SK-N-SH treated with all-trans-retinoic acid at 6 μM for 48 hours (cell line): Measurements from ENCODE around the gene HOXB1.

Experiments used
- ATAC-seq: fragments of 200-7000 bp; cut with Tn5 transposase; 3 replicates; pipeline ENCODE4 v1.9.1; 2020; ENCODE audit warnings: mild to moderate bottlenecking, moderate library complexity
- ARNTL ChIP-seq: fragments of 450-650 bp; formaldehyde crosslinking; IDR thresholded peaks from 2 replicates; pipeline ENCODE4 v1.5.0; 2020; ENCODE audit warnings: low read depth, mild to moderate bottlenecking, moderate library complexity, borderline replicate concordance
- BACH2 ChIP-seq: fragments of 250-450 bp; sonication (Bioruptor Pico); IDR thresholded peaks from 2 replicates; pipeline ENCODE4 v1.9.0; 2021; ENCODE audit warnings: mild to moderate bottlenecking, borderline replicate concordance
- CSDC2 ChIP-seq: fragments of 250-450 bp; sonication (Bioruptor Pico); IDR thresholded peaks from 2 replicates; pipeline ENCODE4 v1.5.0; 2020; ENCODE audit warnings: mild to moderate bottlenecking, moderate library complexity
- ESRRG ChIP-seq: fragments of 250-450 bp; sonication (Bioruptor Pico); IDR thresholded peaks from 2 replicates; pipeline ENCODE4 v1.6.1; 2021; ENCODE audit warnings: mild to moderate bottlenecking
- ISL1 ChIP-seq: fragments of 250-450 bp; sonication (Bioruptor Pico); IDR thresholded peaks from 2 replicates; pipeline ENCODE4 v2.1.2; 2022; ENCODE audit warnings: mild to moderate bottlenecking, moderate library complexity
- OSR1 ChIP-seq: fragments of 250-450 bp; sonication (Bioruptor Pico); IDR thresholded peaks from 2 replicates; pipeline ENCODE4 v1.8.0; 2022; ENCODE audit warnings: moderate library complexity, mild to moderate bottlenecking, inconsistent platforms
- PPARA ChIP-seq: fragments of 250-450 bp; sonication (Bioruptor Pico); IDR thresholded peaks from 2 replicates; pipeline ENCODE4 v1.5.0; 2020; ENCODE audit warnings: mild to moderate bottlenecking, borderline replicate concordance
- RARB ChIP-seq: fragments of 250-450 bp; sonication (Bioruptor Pico); IDR thresholded peaks from 2 replicates; pipeline ENCODE4 v1.8.0; 2021; ENCODE audit warnings: mild to moderate bottlenecking, moderate library complexity
- SNAI2 ChIP-seq: fragments of 250-450 bp; sonication (Bioruptor Pico); IDR thresholded peaks from 2 replicates; pipeline ENCODE4 v1.5.0; 2020; ENCODE audit warnings: mild to moderate bottlenecking, moderate library complexity
- TCF4 ChIP-seq: fragments of 250-450 bp; sonication (Bioruptor Pico); IDR thresholded peaks from 2 replicates; pipeline ENCODE4 v1.8.0; 2021; ENCODE audit warnings: mild to moderate bottlenecking, moderate library complexity, borderline replicate concordance
- TOX ChIP-seq: fragments of 250-450 bp; sonication (Bioruptor Pico); IDR thresholded peaks from 2 replicates; pipeline ENCODE4 v1.8.0; 2021; ENCODE audit warnings: mild to moderate bottlenecking, moderate library complexity, borderline replicate concordance
- TSHZ2 ChIP-seq: fragments of 250-450 bp; sonication (Bioruptor Pico); IDR thresholded peaks from 2 replicates; pipeline ENCODE4 v1.5.0; 2020; ENCODE audit warnings: mild to moderate bottlenecking, moderate library complexity
- ZC3H10 ChIP-seq: fragments of 250-450 bp; sonication (Bioruptor Pico); IDR thresholded peaks from 2 replicates; pipeline ENCODE4 v1.5.1; 2021; ENCODE audit warnings: mild to moderate bottlenecking, moderate library complexity
- ZFP3 ChIP-seq: fragments of 250-450 bp; sonication (Bioruptor Pico); IDR thresholded peaks from 2 replicates; pipeline ENCODE4 v1.5.0; 2020; ENCODE audit warnings: mild to moderate bottlenecking, moderate library complexity
- ZFP30 ChIP-seq: fragments of 450-650 bp; formaldehyde crosslinking; IDR thresholded peaks from 2 replicates; pipeline ENCODE4 v1.5.0; 2022; ENCODE audit warnings: mild to moderate bottlenecking, moderate library complexity
- ZNF565 ChIP-seq: fragments of 450-650 bp; formaldehyde crosslinking; conservative IDR thresholded peaks from 2 replicates; pipeline ENCODE4 v1.5.0; 2020; ENCODE audit warnings: low read depth, mild to moderate bottlenecking, moderate library complexity
- ZNF70 ChIP-seq: fragments of 450-650 bp; formaldehyde crosslinking; IDR thresholded peaks from 2 replicates; pipeline ENCODE4 v1.5.0; 2020; ENCODE audit warnings: mild to moderate bottlenecking, moderate library complexity
- ZNF8 ChIP-seq: fragments of 450-650 bp; formaldehyde crosslinking; IDR thresholded peaks from 2 replicates; pipeline ENCODE4 v1.5.0; 2020; ENCODE audit warnings: mild to moderate bottlenecking, moderate library complexity
- TF ChIP-seq, protein P1 (sequence below): fragments of 250-450 bp; sonication (Bioruptor Pico); IDR thresholded peaks from 2 replicates; pipeline ENCODE4 v1.5.1; 2020; ENCODE audit warnings: low read depth, mild to moderate bottlenecking, moderate library complexity
- TF ChIP-seq, protein P2 (sequence below): fragments of 250-450 bp; sonication (Bioruptor Pico); IDR thresholded peaks from 2 replicates; pipeline ENCODE4 v1.8.0; 2020; ENCODE audit warnings: mild to moderate bottlenecking, moderate library complexity, borderline replicate concordance
- TF ChIP-seq, protein P3 (sequence below): fragments of 250-450 bp; sonication (Bioruptor Pico); IDR thresholded peaks from 2 replicates; pipeline ENCODE4 v1.8.0; 2021; ENCODE audit warnings: low read depth, mild to moderate bottlenecking, moderate library complexity, borderline replicate concordance

HOXB1 gene

DNA sequence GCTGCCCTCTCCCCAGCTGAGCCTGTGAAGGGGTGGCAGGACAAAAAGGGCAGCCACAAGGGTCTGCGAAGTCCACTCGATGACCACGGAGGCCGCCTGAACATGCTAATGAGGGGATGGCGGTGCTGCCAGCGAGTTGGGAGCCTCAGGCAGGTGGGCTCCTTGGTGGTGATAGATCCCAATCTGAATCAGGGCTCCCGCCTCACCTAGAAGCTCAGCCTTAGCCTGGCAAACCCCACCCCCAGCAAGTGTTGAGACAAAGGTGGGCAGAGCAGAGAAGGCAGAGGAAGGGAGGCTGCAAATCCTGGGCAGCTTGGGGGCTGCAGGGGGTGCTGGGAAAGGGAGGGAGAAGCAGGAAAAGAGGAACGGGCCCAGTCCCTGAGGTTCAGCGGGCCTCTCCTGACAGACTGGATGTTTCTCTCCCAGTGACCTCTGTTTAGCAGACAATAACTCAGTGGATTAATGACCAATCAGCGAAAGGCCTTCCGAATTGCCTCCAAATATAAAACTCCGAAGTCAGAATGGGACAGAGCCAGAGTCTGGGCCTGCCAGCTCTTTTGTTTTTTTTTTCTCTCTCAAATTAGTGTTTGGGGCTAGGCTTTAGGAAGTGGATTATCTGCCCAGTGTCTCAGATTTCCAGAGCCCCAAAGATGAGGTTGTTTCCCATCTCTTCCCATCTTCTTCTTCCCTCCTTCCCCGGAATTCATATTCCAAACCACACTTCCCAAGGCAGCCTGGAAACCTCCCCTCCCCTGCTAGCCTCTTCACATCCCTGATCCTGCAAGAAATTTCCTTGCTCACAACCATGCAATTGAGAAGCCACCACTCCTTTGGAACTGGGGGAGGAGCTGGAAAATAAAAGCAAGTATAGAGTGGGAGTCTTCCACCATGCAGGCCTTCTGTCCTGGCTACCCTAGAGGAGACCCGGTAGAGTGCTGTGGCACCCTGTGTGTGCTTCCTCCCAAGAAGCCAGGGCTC is 29.3 kb upstream of the HOXB1 start:
- TF ChIP-seq ZNF8 (CRISPR knock-in tag) (no peak), TSHZ2 (CRISPR knock-in tag) (no peak), ESRRG (no peak), TOX (CRISPR knock-in tag) (no peak), ZNF70 (CRISPR knock-in tag) (no peak), CSDC2 (CRISPR knock-in tag) (no peak), SNAI2 (CRISPR knock-in tag) (no peak), TCF4 (CRISPR knock-in tag) (no peak), ZFP3 (CRISPR knock-in tag) (no peak), OSR1 (CRISPR knock-in tag) (no peak), ZC3H10 (CRISPR knock-in tag) (no peak), ISL1 (CRISPR knock-in tag) (no peak), ARNTL (no peak)
- TF ChIP-seq, protein P1, sequence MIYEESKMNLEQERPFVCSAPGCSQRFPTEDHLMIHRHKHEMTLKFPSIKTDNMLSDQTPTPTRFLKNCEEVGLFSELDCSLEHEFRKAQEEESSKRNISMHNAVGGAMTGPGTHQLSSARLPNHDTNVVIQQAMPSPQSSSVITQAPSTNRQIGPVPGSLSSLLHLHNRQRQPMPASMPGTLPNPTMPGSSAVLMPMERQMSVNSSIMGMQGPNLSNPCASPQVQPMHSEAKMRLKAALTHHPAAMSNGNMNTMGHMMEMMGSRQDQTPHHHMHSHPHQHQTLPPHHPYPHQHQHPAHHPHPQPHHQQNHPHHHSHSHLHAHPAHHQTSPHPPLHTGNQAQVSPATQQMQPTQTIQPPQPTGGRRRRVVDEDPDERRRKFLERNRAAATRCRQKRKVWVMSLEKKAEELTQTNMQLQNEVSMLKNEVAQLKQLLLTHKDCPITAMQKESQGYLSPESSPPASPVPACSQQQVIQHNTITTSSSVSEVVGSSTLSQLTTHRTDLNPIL (CRISPR knock-in tag) = no peak
- TF ChIP-seq, protein P2, sequence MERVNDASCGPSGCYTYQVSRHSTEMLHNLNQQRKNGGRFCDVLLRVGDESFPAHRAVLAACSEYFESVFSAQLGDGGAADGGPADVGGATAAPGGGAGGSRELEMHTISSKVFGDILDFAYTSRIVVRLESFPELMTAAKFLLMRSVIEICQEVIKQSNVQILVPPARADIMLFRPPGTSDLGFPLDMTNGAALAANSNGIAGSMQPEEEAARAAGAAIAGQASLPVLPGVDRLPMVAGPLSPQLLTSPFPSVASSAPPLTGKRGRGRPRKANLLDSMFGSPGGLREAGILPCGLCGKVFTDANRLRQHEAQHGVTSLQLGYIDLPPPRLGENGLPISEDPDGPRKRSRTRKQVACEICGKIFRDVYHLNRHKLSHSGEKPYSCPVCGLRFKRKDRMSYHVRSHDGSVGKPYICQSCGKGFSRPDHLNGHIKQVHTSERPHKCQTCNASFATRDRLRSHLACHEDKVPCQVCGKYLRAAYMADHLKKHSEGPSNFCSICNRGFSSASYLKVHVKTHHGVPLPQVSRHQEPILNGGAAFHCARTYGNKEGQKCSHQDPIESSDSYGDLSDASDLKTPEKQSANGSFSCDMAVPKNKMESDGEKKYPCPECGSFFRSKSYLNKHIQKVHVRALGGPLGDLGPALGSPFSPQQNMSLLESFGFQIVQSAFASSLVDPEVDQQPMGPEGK = no peak
- TF ChIP-seq, protein P3, sequence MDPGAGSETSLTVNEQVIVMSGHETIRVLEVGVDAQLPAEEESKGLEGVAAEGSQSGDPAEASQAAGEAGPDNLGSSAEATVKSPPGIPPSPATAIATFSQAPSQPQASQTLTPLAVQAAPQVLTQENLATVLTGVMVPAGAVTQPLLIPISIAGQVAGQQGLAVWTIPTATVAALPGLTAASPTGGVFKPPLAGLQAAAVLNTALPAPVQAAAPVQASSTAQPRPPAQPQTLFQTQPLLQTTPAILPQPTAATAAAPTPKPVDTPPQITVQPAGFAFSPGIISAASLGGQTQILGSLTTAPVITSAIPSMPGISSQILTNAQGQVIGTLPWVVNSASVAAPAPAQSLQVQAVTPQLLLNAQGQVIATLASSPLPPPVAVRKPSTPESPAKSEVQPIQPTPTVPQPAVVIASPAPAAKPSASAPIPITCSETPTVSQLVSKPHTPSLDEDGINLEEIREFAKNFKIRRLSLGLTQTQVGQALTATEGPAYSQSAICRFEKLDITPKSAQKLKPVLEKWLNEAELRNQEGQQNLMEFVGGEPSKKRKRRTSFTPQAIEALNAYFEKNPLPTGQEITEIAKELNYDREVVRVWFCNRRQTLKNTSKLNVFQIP (CRISPR knock-in tag) = no peak
- ATAC-seq = no peak

DNA sequence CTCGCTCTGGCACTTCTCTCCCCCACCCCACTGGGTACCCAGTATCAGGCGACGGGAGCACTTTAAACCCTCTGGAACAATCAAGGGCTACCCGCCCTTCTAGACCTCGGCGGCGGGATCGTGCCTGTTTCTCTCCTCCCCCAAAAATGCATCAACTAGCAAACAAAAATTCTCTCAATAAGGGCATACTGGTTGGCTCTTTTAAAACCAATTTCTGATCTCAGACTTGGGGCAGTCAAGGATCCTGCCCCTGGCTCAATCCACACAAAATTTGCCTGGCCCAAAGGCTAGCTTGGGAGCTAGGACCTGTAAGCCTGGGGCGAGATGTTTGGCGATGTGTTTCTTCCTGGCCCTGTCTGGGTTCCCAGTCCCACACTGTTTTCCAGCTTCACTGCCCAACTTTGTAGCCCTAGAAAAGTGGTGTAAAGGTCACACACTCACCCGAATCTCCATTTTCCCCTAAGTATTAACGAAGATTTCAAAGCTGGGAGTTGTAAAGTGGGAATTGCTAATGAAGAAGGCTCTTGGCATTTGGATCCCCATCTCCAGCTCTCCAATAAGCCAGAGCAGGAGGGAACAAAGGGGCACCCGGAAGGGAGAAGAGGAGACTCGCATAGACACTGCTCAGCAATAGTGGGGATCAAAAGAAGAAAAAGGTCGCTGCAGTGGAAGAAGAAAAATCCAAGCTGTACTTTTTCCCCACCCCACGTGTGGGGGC is 28.5 kb upstream of the HOXB1 start:
- ATAC-seq = no peak
- TF ChIP-seq, protein P3 (CRISPR knock-in tag) = no peak
- no peak for TF ChIP-seq ZC3H10 (CRISPR knock-in tag)
- TF ChIP-seq OSR1 (CRISPR knock-in tag) = no peak
- TF ChIP-seq TOX (CRISPR knock-in tag) = no peak
- no peak for TF ChIP-seq PPARA (CRISPR knock-in tag)
- TF ChIP-seq BACH2 (CRISPR knock-in tag) = no peak
- no peak for TF ChIP-seq ZNF8 (CRISPR knock-in tag)
- TF ChIP-seq ZNF70 (CRISPR knock-in tag) = no peak
- no peak for TF ChIP-seq ZFP30 (CRISPR knock-in tag)
- no peak for TF ChIP-seq ZNF565 (CRISPR knock-in tag)
- TF ChIP-seq TSHZ2 (CRISPR knock-in tag) = no peak
- TF ChIP-seq RARB (CRISPR knock-in tag) = no peak
- no peak for TF ChIP-seq SNAI2 (CRISPR knock-in tag)
- no peak for TF ChIP-seq ARNTL
- no peak for TF ChIP-seq ESRRG
